Natural killer cell (primary cell): ENCODE data around the gene AKAP6. TPM values are rescaled to one million over a fixed set of nuclear protein-coding genes. Genes with fewer than 3 reads are reported as not detected.

Source experiments
- ATAC-seq, 3 donors: fragments of 150-1000 bp in 2 of 3; fragments of 200-7000 bp in 1 of 3; cut with Tn5 transposase; 1 replicate in 1 of 3; 2 replicates in 2 of 3; pipeline ENCODE4 v1.10.0; 2021; ENCODE audit warnings: mild to moderate bottlenecking in 2 of 3, moderate library complexity in 2 of 3
- DNase-seq, 2 donors: peaks; one replicate each; pipeline versions ENCODE4 v3.0.0 to v3.0.0-alpha.2; 2013 to 2021; ENCODE audit warnings: mixed read lengths in 1 of 2
- H3K27ac ChIP-seq: one replicate; pipeline ENCODE4 v1.5.1; 2013; ENCODE audit warnings: mild to moderate bottlenecking, low read length
- H3K27me3 ChIP-seq: one replicate; pipeline ENCODE4 v1.6.1; 2013; ENCODE audit warnings: low read length; ENCODE audit not compliant: control insufficient read depth, insufficient read depth
- H3K36me3 ChIP-seq: one replicate; pipeline ENCODE4 v1.6.1; 2013; ENCODE audit warnings: low read length; ENCODE audit not compliant: control insufficient read depth, insufficient read depth
- H3K4me1 ChIP-seq: one replicate; pipeline ENCODE4 v1.6.1; 2013; ENCODE audit warnings: low read length; ENCODE audit not compliant: control insufficient read depth, insufficient read depth
- H3K4me3 ChIP-seq: one replicate; pipeline ENCODE4 v1.5.1; 2013; ENCODE audit warnings: low read length
- H3K9me3 ChIP-seq: one replicate; pipeline ENCODE4 v1.6.1; 2013; ENCODE audit warnings: low read length; ENCODE audit not compliant: control insufficient read depth, insufficient read depth
- H3K27ac Mint-ChIP-seq, 2 donors: one replicate each; pipeline ENCODE4 v1.8.0; 2022; ENCODE audit warnings: mild to moderate bottlenecking in 2 of 2, mixed read lengths in 2 of 2, moderate library complexity in 1 of 2
- H3K27me3 Mint-ChIP-seq, 2 donors: one replicate each; pipeline ENCODE4 v1.8.0; 2022; ENCODE audit warnings: low read depth in 2 of 2, mixed read lengths in 2 of 2
- H3K36me3 Mint-ChIP-seq: one replicate; pipeline ENCODE4 v1.8.0; 2022; ENCODE audit warnings: mixed read lengths
- H3K4me1 Mint-ChIP-seq, 2 donors: one replicate each; pipeline ENCODE4 v1.8.0; 2022; ENCODE audit warnings: mixed read lengths in 2 of 2
- H3K4me3 Mint-ChIP-seq: one replicate; pipeline ENCODE4 v1.8.0; 2022; ENCODE audit warnings: mild to moderate bottlenecking, moderate library complexity, mixed read lengths
- H3K9me3 Mint-ChIP-seq, 2 donors: one replicate each; pipeline ENCODE4 v1.8.0; 2022; ENCODE audit warnings: mixed read lengths in 2 of 2
- CTCF ChIP-seq: fragments of 200-600 bp; IDR thresholded peaks from one replicate; pipeline ENCODE4 v1.8.0; 2022; ENCODE audit warnings: antibody characterized with exemption
- WGBS: methylation state at CpG from one replicate; pipeline ENCODE4 v1.1.7; 2013; ENCODE audit warnings: missing lambda C conversion rate; ENCODE audit not compliant: insufficient coverage; 5-methylcytosine and 5-hydroxymethylcytosine counted together
- intact Hi-C: fragments of 100-400 bp; cut with micrococcal nuclease; formaldehyde crosslinking; loops from one replicate; pipeline ENCODE4 v1.14.2; 2022
- total RNA-seq, 4 donors: library from RNA; stranded (reverse); fragments of 120-200 nt in 1 of 4; gene quantifications; one replicate each; pipeline versions ENCODE4 v1.2.3 to v1.2.4, GENCODE V29; 2013 to 2022

AKAP6 gene
- total RNA-seq, 3 donors from 2014 or later (not counting 1 experiment from before 2014, with no cell fraction given): 0.21 to 1.3 (median 0.80) TPM

GRCh38 chr14:32352631-32353030, 23.5 kb downstream of the AKAP6 start:
- Histone ChIP-seq H3K9me3 (no peaks in the 10 kb centered on the region), H3K27ac (no peak overlapping the region), H3K36me3 (no peaks in the 10 kb centered on the region), H3K27me3 (no peaks in the 10 kb centered on the region), H3K4me1 (no peaks in the 10 kb centered on the region), H3K4me3 (no peak overlapping the region)
- Mint-ChIP-seq H3K27ac (no peak overlapping the region), H3K4me3 (no peak overlapping the region), H3K9me3 (peaks cover 0 to 2% of the 10 kb centered on the region in 2 donors), H3K27me3 (peaks cover 4 to 11% of the 10 kb centered on the region in 2 donors), H3K4me1 (no peaks in the 10 kb centered on the region), H3K36me3 (no peaks in the 10 kb centered on the region)
- no peak for TF ChIP-seq CTCF
- WGBS: 92% methylated on average over 4 of the region's 4 CpGs
- ATAC-seq (no peak), DNase-seq (no peak)
- intact Hi-C loops: no loop called here

GRCh38 chr14:32354716-32355115, 25.6 kb downstream of the AKAP6 start:
- Mint-ChIP-seq H3K27me3 (peaks cover 0 to 8% of the 10 kb centered on the region in 2 donors), H3K4me3 (no peak overlapping the region), H3K4me1 (no peaks in the 10 kb centered on the region), H3K9me3 (peaks cover 0 to 2% of the 10 kb centered on the region in 2 donors), H3K27ac (no peak overlapping the region), H3K36me3 (no peaks in the 10 kb centered on the region)
- no peak overlapping the region for H3K4me3 ChIP-seq
- 65% methylated on average over 3 of the region's 3 CpGs for WGBS
- DNase-seq: no peak
- H3K27ac ChIP-seq: no peak overlapping the region
- H3K36me3 ChIP-seq: no peaks in the 10 kb centered on the region
- TF ChIP-seq CTCF: no peak
- H3K9me3 ChIP-seq: no peaks in the 10 kb centered on the region
- ATAC-seq: no peak
- H3K27me3 ChIP-seq: no peaks in the 10 kb centered on the region
- intact Hi-C loops: no loop called here
- no peaks in the 10 kb centered on the region for H3K4me1 ChIP-seq

- intact Hi-C loops: no loop called here
- no peak overlapping the region for H3K27ac ChIP-seq
- Mint-ChIP-seq H3K9me3 (peaks cover 0 to 4% of the 10 kb centered on the region in 2 donors), H3K4me3 (no peak overlapping the region), H3K27me3 (peaks cover 3 to 4% of the 10 kb centered on the region in 2 donors), H3K27ac (no peak overlapping the region), H3K36me3 (no peaks in the 10 kb centered on the region), H3K4me1 (no peaks in the 10 kb centered on the region)
- WGBS: 92% methylated on average over 3 of the region's 3 CpGs
- no peak for DNase-seq
- H3K4me1 ChIP-seq: no peaks in the 10 kb centered on the region
- ATAC-seq: no peak
- no peaks in the 10 kb centered on the region for H3K36me3 ChIP-seq
- no peak for TF ChIP-seq CTCF
- H3K4me3 ChIP-seq: no peak overlapping the region
- H3K9me3 ChIP-seq: no peaks in the 10 kb centered on the region
- no peaks in the 10 kb centered on the region for H3K27me3 ChIP-seq
Measured at GRCh38 chr14:32358781-32359180, 29.7 kb downstream of the AKAP6 start.

- H3K27ac ChIP-seq: no peak overlapping the region
- Mint-ChIP-seq H3K27me3 (peaks cover 3 to 4% of the 10 kb centered on the region in 2 donors), H3K36me3 (no peaks in the 10 kb centered on the region), H3K9me3 (peaks cover 0 to 6% of the 10 kb centered on the region in 2 donors), H3K27ac (no peak overlapping the region), H3K4me3 (no peak overlapping the region), H3K4me1 (no peaks in the 10 kb centered on the region)
- no peak for TF ChIP-seq CTCF
- H3K4me1 ChIP-seq: no peaks in the 10 kb centered on the region
- ATAC-seq (no peak), DNase-seq (no peak)
- no peaks in the 10 kb centered on the region for H3K9me3 ChIP-seq
- no peaks in the 10 kb centered on the region for H3K36me3 ChIP-seq
- intact Hi-C loops: no loop called here
- H3K4me3 ChIP-seq: no peak overlapping the region
- 94% methylated on average over 2 of the region's 2 CpGs for WGBS
- no peaks in the 10 kb centered on the region for H3K27me3 ChIP-seq
Measured at GRCh38 chr14:32361674-32362073, 32.6 kb downstream of the AKAP6 start.
